Raji (cell line): ENCODE data around the gene ANKUB1.
A peak's percentile ranks its signal among the peaks of the same experiment; 100 is the strongest.

Experiments used
- POLR2A ChIP-seq: IDR thresholded peaks from 2 replicates; pipeline ENCODE4 v1.6.1; 2011; ENCODE audit warnings: low read depth, low read length, control low read depth; ENCODE audit not compliant: insufficient read depth

ANKUB1 gene

DNA sequence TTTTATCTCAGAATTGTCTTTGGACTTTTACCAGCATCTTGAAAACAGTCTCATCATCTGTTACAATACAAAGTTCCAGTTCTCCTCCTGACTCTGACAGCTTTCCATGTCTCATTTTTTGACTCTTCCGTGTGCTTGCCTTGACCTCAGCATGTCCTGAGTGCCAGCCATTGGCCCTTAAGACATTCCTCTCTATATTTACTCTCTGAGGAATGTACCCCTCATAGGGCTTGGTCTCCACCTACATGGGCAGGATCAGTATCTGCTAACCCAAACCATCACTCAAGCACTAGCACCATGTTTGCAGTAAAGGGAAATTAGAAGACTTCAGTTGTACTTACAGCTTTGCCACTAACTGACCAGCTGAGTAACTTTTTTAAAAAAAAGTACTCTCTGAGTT lies 16.2 kb downstream of the ANKUB1 start:
- no peak for TF ChIP-seq POLR2A

DNA sequence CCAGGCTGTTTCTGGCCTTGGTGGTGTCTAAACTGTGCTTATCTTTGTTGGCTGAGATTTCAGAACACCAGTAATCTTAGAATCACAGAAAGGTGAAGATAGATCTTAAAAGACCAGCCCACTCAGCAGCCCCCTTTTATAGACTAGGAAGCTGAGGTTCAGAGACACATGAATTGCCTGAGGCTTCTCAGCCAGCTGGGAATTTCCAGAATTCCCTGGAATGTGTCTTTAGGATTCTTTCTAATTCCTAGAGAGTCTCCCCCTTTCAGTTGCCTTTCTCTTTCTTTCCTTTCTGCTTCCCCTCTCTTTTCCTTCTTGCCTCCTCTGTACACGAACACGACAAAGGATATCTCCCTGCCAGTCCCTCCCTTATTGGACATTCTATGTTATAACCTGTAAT lies 19.5 kb downstream of the ANKUB1 start:
- TF ChIP-seq POLR2A = no peak

DNA sequence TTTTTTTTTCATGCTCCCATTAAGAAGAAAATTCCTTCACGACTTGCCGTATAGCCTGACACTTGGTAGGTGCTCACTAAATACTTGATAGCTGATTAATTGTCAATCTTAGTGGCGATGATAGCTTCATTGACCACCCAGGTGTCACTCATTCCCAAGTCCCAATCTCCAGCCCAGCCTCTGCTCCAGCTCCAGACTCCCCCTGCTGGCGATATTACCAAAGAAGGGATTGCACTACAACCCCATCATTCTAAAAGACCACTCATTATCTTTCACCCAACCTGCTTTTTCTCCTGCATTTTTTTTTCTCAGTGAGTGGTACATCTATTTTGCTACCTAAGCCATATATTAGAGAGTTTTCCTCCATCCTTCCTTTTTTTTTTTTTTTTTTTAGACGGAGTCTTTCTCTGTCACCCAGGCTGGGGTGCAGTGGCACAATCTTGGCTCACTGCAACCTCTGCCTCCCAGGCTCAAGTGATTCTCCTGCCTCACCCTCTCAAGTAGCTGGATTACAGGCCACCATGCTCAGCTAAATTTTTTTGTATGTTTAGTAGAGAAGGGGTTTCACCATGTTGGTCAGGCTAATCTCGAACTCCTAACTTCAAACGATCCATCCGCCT lies 20.6 kb downstream of the ANKUB1 start:
- no peak for TF ChIP-seq POLR2A

DNA sequence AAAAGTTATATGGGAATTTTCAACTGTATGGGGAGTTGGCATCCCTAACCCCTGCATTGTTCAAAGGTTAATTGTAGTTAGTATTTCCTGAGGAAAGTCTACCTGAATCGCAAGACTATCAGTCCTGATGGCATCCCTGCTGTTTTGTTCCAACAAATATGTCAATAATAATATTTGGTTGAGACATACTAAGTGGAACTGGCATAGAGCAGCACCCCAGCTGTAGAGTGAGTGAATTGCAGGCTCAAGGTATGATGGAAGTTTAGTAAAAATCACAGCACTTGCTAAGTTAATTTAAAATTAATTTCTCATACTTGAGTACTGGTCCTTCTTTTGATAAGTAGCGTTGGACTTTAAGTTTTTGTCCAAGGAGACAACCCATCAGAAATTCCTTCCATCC lies 22.1 kb downstream of the ANKUB1 start:
- TF ChIP-seq POLR2A = no peak

DNA sequence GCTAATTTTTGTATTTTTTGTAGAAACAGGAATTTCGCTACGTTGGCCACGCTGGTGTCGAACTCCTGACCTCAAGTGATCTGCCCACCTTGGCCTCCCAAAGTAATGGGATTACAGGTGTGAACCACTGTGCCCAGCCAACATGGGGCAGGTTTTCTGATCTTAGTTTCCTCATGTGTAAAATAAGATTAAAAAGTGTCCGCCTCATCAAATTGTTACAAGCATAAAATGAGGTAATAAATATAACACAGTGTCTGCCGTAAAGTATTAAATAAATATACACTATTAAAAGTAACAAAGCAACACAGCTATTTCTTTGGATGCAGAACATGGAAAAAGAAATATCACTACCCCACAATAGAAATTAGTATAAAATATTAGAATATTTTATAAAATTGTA lies 23.6 kb downstream of the ANKUB1 start:
- no peak for TF ChIP-seq POLR2A

DNA sequence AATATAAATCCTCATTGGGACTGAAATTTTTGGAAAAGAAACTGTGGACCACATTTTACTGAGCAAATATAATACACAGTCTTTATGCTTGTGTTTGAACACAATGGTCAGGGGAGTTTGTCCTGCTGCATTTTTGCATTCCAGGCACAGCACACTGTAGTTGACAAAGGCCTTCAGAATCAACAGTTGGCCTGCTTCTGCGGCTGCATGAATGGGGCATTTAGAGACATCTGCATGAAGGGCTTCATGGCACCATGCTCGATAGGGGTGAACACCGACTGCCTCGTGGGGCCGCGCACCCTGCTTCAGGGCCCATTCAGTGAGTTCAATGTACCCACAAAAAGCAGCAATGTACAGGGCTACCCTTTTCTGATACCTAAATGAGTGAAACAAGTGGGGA lies 24.6 kb downstream of the ANKUB1 start:
- no peak for TF ChIP-seq POLR2A

DNA sequence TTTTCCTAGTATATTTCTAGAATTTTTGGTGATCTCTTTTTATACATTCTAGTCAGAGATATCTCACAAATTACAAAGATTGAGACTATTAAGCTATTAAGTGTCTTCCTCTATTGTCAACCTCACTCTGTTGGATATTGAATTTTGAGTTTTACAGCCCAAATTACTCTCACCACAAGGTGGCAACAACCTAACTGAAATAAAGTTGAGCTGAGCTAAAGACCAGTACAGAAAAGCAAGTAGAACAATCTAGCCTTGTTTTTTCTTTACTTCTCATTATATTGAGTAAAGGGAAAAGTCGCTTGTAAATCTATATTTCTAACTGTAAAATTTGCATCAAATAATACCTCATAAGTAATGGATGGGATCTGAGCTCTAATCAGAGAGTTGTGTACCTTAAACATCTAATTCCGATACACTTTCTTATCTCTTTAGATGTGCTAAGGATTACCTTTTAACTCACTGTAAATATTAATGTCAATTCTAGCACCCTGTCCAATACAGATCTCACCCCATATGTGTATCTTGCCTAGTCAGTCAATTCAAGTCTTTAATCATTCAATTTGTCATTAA lies 26.5 kb downstream of the ANKUB1 start:
- TF ChIP-seq POLR2A = no peak

DNA sequence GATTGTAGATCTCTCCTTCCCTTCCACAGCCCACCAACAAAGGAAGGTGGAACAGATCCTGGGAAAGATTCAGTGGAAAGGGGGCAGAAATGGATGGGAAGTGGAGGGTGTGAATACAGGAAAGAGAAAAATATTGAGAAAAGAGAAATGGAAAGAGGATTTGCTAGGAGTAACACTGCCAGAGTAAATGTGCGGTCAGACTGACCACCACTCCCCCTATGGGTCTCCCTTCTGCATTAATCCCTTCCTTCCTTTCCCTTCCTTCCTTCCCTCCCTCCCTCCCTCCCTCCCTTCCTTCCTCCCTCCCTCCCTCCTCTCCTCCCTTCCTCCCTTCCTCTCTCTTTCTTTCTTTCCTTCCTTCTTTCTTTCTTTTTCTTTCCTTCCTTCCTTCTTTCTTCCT lies 28.1 kb downstream of the ANKUB1 start:
- no peak for TF ChIP-seq POLR2A

DNA sequence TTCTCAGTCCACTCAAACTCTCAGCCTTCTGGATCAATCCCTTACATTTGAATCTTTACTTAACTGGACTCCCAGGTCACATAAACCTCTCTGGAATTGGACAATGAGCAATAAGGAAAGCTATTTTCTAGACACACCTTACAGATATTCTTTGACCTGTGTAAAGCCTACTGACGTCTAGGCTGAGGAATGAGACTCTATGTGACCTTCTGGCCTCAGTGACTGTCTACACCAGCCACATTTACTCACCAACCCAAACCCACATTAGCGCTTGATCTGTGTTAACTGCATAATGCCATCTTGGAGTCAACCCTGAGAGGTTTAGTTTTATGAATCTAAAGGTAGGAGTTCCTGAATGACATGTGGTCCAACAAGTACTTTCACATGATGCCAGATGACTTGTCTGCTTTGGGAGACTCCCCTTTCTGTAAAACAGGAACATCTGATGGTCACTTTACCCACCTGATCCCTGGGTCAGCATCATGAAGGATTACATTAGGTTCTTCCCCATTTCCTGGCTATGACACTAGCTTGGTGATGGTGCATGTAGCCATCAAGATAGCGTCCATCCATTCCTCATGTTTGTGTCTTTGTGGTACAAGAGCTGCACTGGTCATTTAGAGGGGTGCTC lies 28.7 kb downstream of the ANKUB1 start:
- no peak for TF ChIP-seq POLR2A

DNA sequence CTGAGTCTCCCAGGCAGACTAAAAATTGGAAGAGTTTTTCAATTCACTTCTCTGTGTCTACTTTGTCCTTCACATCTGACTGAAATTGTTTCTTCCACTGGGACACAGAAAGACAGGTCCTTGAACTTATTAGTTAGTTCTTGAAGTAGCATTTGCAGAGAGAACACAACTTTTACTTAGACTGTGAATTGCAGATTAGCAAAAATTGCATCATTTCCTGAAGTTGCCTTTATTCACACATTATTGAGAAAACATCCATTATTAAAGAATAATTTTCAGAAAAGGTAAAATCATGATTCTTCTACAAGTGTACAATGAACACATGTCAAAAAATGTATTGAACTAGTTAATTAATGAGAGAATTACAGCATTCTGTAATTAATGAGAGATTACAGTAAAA lies 38.6 kb downstream of the ANKUB1 start:
- TF ChIP-seq POLR2A = no peak

DNA sequence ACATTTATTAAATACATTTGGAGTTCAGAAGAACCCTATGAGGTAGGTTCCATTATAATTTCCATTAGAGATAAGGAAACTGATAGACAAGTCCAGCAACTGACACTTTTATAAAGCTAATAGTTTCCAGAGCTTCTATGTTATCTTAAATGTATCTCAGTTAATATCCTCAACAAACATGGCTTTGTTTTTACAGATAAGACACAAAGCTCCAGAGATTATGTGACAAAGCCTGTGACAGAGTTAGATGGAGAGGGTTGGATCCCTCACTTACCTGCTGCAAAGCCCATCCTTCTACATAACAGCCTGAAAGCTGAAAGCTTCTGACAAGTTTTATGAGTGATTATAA lies 39.6 kb downstream of the ANKUB1 start:
- no peak for TF ChIP-seq POLR2A

DNA sequence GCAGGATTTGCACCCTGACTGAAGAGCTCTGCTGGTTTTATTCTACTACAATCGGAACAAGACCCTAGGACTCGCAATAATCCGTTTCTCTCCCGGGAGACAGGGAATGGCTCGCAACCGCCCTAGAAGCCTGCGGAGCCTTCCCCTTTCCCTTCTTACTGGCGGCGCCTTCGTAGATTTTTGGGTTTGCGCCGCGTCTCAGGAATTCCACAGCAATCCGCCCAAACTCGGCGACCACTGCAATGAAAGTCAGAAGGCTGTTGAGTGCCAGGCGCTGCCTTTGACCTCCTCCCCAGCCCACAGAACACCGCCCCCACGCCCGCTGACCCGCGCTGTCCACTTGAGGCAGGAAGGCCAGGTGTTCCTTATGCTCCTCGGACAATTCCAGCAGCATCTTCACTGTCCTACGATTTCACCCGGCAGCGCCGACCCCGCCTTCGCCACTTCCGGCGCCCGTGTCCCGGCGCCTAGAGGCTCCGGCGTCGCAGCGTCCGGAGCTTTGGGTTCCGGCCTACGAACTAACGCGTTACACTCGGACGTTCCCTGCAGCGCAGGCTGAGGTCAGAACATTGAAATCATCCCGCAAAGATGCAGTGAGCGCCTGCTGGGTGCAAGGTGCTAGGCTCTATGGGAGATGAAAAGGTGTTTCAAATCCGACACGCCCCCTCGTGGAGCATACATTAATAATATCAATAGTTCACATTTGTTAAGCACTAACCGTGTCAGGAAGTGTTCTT lies 40.1 kb downstream of the ANKUB1 start, which contains the start of gene COMMD2:
Gene COMMD2 (minus strand): TSS at position 439 of the 737 bp plus-strand sequence. CDS start 45 bp downstream, at position 394.
- TF ChIP-seq POLR2A = peak; percentile 93

DNA sequence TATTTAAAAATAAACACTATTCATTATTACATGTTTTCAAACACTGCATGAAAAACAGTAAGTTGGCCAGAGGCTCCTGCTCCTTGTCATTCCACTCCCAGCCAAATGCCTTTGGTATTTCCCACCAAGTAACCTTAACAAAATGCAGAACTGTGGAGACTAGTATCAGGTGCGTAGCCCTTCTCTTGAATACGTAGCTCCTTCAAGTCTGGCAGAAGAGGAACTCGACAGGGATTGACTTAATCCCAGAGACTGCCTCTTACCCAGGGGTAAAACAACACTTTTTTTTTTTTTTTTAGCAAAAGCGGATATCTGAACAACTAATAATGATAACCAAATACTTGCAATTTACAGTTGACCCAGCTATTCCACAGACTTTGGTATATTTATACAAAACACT lies 40.8 kb downstream of the ANKUB1 start:
- TF ChIP-seq POLR2A = no peak

DNA sequence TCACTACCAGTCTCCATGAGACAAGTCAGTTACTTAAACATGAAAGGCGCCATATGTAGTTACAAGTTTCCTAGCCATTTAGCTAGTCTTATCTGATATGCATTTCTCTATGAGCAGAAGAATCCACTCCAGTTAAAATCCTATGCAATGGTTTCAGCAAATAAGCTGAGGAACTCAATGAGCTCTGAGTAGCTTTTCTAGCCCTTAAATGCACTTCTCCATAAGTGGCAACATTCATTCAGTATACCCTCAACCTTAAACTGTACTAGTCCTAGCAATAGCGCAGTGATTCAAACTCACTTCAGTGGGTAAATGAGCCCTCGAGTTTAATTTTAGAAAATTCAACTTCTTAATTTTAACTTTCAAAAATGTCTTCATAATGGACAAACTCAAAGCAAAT lies 47.7 kb downstream of the ANKUB1 start:
- no peak for TF ChIP-seq POLR2A

DNA sequence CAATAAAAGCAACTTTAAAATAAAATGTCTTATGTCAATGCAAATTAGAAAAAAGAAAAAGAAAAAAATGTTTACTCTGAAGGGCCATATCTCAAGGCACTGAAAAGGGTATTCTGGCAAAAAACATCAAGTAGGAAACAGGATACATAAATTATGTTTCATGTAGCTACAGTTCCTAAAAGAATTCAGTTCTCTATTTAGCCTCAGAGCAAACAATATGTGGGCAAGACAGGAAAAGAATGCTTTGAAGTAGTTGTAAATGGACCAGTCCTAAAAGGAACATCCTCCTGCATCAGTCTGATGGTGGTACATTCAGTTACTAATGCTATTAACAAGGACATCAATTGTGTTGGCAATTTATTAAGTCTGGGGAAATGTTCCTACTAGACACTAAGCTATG lies 48.2 kb downstream of the ANKUB1 start:
- TF ChIP-seq POLR2A = no peak

DNA sequence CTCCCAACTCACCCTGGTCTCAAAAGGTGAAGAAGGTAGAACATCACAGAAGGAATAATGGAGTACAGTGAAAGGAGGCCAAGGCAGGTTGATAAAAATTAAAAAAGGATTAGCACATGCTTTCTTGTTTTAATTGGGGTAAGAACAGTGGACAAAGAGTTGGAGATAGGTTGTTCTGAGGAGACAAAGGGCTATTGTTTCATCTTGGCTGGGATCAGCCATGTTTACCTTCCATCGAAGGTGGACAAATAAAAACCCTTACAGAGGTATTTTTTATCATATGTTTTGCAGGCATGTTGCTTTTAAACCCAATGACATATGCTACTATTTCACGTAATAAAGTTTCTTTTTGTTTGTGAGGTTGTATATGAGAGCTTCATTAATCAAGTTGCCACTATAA lies 53.0 kb downstream of the ANKUB1 start:
- TF ChIP-seq POLR2A = no peak
